Fibroblast of skin of scalp (primary cell): Measurements from ENCODE around the gene STARD10. TPM values are rescaled to one million over a fixed set of nuclear protein-coding genes. Genes with fewer than 3 reads are reported as not detected.
"Not testable (repeated sequence)": the region's sequence is repeated elsewhere in the genome, so short reads cannot be mapped to it uniquely, and the experiment has no call there.

Experiments
- DNase-seq: peaks from one replicate; pipeline ENCODE4 v3.0.0-alpha.2; 2013
- polyA plus RNA-seq, 2 experiments: library from polyadenylated mRNA; unstranded; fragments of 120-200 nt; gene quantifications; one replicate each; pipeline ENCODE4 v1.2.1, GENCODE V29; 2013; ENCODE audit not compliant: insufficient read length in 2 of 2

Gene STARD10
- 55.4 TPM for polyA plus RNA-seq (2013, experiment 1 of 2; ENCODE audit: insufficient read length)
- polyA plus RNA-seq (2013, experiment 2 of 2; ENCODE audit: insufficient read length) = 54.2 TPM

- DNase-seq = peak; percentile 96
Observed at GRCh38 chr11:72793425-72794367, at the start of gene STARD10. Gene STARD10 (minus strand): TSS chr11:72794047. CDS start chr11:72781181, 12,866 bp downstream.

DNA sequence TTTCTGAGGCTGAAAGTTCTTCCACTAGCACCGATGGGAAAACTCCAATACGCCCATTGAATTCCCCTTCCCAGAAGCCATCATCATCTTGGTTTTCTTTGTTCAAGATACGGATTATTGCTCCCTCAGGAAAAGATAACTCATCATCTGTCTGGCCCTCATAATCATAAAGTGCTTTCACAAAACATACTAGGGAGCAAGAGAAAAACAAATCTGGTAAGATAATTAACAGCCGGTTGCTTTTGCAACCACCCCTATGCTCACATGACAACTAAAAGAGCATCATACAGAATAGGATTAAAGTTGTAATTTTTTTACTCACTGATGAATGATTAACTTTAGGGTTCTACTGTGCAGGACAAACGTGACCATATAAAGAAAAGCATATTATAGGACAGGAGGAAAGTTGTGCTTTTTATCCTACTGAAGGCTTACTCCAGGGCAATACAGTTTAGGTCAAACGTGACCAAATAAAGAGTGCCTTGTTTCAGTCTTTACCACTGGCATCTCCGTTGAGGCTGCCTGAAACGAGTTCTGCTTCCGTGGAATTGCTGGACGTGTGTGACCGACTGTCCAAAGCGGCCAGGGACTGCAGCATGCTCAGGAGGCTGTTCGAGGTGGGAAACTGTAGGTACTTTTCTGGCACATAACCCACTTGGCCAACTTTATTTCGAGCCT, 48.9 kb upstream of the STARD10 start:
- DNase-seq = no peak

DNA sequence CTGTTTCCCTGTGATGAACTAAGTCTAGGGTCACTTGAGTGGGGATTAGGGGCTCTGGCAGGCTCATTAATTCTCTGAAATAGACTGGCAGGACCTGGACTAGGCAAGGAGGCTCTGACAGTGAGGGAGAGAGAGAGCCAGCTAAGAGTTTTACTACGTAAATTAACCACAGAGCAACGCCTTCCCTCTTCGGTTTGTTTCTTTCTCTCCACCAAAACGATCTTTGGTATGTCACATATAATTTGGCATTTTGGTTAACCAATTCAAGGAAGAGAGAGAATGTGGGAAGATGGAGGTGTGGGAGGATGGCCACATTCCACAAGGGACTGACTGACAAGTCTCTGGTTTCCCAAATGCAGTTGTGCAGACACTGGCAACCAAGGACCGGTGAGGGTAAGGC, 48.3 kb upstream of the STARD10 start:
- no peak for DNase-seq

DNA sequence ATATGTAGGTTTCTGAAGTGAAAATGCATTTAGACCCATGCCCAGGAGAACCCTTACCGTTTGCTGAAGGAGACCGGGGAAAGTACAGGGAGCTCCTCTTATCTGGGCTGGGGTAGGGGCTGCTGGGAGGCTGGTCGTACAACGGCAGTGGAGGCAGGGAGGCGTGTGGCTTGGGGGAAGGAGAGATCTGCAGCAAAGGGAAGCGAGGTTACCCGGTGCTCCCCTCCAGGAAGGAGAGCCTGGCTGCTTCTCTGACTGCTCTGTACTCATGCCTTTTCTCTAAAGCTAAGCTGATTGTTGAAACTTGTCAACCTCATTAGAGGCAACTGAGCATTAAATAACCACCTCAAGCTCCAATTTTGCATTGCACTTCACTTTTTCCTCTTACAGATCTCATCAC, 47.5 kb upstream of the STARD10 start:
- no peak for DNase-seq

- DNase-seq = peak; percentile 83
Observed at GRCh38 chr11:72840780-72841179, 46.9 kb upstream of the STARD10 start.

DNA sequence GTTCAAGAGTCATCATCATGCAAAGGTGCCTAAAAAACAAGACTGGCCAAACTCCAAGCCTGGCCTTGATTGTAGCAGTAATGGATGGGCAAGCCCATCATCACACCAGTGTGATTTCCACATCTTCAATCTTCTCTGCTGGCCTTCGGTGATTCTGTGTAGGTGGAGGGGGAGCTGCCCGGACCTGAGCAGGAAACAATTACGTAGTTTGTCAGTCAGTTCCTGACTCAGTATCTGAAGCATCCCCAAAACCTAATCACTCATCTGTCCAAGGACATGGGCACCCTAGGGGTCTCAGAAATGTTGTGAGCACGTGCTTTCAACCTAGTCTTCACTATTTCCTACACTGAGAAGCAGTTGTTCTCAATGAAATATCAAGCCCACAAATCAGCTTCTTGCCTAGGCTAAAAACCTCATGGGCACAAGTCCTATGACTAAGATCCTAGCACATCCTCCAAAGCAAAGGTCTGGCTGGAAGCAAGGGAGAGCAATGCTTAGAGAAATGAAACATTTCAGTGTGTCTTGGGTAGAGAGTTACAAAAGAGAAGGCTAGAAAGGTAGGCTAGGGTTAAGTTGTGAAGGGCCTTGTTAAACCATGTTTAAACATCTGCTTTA, 45.0 kb upstream of the STARD10 start:
- DNase-seq = no peak

- no peak for DNase-seq
Observed at GRCh38 chr11:72836111-72836510, 42.3 kb upstream of the STARD10 start.

DNA sequence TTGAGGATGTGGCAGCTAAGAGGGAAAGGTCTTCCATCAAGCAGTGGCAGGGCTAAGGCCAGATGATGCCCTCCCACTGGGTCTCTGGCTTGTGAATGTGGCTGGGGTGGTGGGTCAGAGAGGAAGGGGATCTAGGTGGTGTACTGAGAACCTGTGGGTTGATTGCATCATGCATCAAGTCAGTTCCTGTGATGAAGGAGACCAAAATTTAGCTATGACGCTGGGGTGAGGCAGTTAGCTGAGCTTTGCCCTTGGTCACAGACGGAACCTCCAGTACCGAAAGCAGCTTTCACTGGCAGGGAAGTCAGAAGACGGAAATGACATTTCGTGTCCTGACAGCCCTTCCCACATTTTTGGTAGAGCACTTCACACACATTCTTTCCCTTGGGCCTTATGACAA, 41.1 kb upstream of the STARD10 start:
- no peak for DNase-seq

DNA sequence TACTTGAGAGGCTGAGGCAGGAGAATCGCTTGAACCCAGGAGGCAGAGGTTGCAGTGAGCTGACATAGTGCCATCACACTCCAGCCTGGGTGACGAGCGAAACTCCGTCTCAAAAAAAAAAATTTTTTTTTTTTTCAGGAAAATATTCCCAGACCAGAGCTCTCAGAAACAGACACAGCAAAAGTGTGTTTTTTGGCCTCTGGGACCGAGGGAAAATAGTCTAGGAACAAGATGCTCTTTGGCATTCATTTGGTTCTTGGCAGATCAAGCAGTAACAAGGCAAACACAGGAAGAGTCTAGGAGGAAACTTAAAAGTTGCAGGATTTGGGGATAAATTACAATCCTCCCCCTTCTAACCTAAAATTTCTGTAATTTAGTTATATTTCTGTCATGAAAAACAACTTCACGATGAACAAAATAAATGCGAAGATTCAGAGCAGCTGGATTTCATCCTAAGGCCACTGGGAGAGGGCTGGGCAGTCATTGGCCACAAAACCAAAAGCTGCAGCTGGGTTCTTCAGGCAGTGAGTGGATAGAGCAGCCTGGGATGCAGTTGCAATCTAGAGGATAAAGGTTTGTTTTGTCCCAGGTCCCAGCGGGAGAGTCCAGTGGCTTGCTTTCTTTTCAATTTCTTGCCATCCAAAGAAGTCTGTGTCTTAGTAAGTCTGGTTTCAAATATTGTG, 40.1 kb upstream of the STARD10 start:
- no peak for DNase-seq

GRCh38 chr11:72833083-72833733, 39.4 kb upstream of the STARD10 start:
- no peak for DNase-seq

- DNase-seq = no peak
Observed at GRCh38 chr11:72832301-72833082, 38.6 kb upstream of the STARD10 start.

DNA sequence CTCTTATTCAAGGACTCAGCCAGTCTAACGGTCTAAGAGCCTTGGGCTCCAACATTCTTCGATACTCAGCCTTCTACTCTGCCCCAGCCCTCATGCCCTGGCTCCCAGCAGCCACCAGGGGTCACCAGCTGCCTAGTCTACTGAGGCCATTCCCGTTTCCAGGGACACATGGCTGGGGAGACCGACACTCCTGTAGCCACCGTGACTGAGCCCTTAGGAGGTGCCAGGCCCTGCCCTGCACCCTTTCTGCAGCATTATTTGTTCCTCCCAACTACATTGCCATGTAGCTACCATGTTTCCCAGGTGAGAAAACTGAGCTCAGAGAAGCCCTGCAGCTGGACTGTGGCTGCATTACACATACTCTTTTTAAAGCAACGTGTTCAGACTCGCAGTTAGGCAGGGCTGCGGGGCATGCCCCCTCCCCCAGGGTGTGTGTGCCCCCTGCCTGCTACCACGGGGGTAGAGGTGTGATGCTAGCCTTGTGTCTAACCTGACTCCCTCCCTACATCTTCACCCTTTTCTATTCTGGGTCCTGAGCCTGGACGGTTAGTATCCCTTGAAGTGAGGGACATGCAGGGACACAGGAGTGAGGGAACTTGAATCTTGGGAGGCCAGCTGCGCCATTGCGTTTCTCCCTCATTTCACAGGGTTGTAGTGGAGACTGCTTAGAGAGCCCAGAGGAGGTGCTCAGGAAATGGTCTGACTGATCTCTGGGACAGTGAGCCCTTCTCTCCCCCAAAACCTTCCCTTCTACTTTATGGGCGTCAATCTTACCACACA, 37.9 kb upstream of the STARD10 start:
- DNase-seq = peak; percentile 83

DNA sequence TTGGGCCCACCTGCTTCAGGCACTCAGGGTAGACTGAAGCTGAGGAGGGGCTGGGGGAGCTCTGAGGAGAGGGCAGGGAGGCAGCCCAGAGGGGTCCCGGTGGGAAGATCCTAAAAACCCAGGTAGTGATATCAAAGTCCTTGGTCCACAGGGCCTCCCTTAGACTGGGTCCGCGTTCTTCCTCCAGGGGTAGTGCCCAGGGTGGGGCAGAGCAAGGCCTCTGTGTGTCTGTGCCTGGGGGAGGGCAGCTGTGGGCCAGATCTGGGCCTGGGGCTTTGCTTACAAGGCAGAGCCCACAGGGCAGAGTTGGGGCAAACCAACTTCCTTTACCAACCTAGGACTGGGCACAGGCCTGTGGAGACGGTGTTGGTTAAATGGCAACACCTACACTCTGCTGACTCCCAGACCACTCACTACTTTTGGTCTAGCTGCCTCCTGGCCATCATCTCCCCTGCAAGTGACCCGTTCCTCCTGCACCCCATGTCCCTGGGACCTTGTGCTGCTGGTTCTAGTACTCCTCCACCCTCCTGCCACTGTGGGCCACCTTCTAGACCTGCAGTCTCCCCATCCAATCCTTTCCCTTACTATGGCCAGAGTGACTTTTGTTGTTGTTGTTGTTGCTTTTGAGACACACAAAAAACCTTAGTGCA, 36.2 kb upstream of the STARD10 start:
- no peak for DNase-seq

DNA sequence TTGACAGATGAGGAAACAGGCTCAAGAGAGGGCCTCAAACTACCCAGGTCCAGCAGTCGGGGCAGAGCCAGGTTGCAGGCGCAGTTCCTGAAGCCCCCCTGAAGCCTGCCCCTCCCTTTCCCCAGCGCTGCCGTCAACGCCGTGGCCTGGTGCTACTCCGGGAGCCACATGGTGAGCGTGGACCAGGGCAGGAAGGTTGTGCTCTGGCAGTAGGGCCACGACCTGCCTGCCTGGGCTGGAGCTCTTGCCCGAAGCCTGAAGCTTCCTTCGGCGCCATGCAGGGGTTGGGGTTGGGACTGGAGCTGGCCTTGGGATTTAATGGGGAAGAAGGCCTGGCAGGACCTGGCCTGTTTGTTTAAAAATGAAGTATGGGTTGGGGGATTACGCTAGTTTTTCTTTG, 35.3 kb upstream of the STARD10 start:
- no peak for DNase-seq

- no peak for DNase-seq
Observed at GRCh38 chr11:72828692-72829101, 34.9 kb upstream of the STARD10 start.

DNA sequence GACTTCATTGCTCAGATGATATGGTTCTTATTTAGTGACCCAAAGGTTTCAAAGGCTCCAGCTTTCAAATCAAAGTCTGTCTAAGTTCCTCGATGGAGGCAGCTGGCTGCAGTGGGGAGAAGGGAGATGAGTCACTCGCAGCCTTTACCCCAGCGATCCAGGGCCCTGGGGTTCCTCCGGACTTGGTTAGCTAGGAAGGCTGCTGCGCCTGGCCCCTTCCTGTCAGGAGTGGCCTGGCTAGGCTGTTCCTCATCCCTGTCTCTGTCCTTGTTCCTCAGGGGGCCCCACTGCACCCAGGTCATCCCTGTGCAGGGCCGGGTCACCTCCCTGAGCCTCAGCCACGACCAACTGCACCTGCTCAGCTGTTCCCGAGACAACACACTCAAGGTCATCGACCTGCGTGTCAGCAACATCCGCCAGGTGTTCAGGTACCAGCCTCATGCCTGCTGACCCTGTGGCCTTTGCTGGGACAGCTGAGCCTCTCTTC, 34.3 kb upstream of the STARD10 start:
- DNase-seq = no peak

DNA sequence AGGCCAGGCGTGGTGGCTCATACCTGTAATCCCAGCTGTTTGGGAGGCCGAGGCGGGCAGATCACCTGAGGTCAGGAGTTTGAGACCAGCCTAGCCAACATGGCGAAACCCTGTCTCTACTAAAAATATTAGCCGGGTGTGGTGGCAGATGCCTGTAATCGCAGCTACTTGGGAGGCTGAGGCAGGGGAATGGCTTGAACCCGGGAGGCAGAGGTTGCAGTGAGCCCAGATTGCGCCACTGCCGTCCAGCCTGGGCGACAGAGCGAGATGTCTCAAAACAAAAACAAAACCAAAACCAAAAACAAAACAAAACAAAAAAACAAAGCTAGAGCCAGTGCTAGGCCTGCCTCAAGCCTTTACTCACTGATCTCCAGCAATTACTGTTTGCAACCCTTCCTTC, 33.8 kb upstream of the STARD10 start:
- DNase-seq = not testable (repeated sequence)

DNA sequence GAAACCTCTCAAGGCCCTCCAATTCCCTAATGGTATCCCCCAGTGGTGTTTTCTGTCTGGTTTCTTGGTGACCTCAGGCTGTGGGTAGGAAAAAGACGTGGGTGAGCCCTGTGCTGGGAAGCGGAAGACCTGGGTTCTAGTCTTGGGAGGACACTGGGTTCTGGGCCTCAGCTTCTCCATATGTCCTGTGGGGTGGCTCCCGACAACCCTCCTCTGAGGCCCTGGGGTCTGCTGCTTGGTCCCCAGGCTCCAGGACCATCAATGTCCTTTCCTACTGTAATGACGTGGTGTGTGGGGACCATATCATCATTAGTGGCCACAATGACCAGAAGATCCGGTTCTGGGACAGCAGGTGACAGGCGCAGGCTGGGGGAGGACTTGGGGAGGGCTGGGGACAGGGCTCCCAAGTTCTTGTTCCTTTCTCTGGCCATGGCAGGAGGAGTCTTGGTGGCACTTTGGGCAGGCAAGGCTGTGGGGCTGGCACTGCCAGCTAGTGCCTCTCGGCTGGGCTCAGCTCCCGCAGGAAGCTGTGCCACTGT, 33.2 kb upstream of the STARD10 start:
- DNase-seq = no peak

- DNase-seq = no peak
Observed at GRCh38 chr11:72826191-72826941, 32.5 kb upstream of the STARD10 start.
